ENCODE data around the gene SHLD1.

The SHLD1 gene

DNA sequence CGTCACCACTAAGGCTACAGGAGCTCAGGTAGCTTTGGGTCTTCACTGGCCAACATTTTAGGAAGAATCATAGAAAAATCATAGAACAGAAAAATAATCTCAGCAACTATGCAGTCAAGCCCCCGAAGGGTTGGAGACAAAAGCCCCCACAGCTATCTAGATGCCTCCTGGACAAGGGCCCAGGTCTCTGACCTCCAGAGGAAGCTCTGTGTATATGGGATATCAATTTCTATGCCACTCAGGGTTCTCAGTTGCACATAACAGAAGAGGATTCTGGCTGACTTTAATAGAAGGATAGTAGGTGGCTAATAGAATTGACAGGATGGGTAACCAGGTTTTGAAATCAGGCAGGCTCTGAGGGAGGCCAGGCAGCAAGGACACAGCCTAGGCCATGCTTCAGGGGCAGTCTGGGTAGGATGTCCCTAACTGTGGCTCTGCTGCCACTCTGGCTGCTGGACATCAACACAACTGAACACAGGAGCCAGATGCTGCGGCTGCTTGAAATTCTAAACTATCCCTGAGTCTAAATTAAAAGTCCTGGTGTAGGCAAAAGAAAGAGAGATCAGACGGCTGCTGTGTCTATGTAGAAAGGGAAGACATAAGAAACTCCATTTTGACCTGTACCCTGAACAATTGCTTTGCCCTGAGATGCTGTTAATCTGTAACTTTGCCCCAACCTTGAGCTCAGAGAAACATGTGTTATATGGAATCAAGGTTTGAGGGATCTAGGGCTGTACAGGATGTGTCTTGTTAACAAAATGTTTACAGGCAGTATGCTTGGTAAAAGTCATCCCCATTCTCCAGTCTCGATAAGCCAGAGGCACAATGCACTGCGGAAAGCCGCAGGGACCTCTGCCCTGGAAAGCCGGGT lies 134.5 kb downstream of the SHLD1 start:
- DNase-seq (ENCODE audit: low read depth, low spot score) = no peak
- TF ChIP-seq CTCF (IDR thresholded peaks at IDR 0.05; ENCODE audit: insufficient read depth, low read length, missing control alignments) = no peak
- POLR2A ChIA-PET = no interaction called here
- CTCF ChIA-PET = no interaction called here
- no peak overlapping the region for H3K4me3 ChIP-seq (ENCODE audit: low read depth, low read length)

- DNase-seq (ENCODE audit: low read depth, low spot score) = no peak
- no peak for TF ChIP-seq CTCF (IDR thresholded peaks at IDR 0.05; ENCODE audit: insufficient read depth, low read length, missing control alignments)
- ChIA-PET POLR2A (no interaction called here), CTCF (no interaction called here)
- H3K4me3 ChIP-seq (ENCODE audit: low read depth, low read length) = no peak overlapping the region
These were observed 135.7 kb downstream of the SHLD1 start for GRCh38 chr20:5885866-5886265.

DNA sequence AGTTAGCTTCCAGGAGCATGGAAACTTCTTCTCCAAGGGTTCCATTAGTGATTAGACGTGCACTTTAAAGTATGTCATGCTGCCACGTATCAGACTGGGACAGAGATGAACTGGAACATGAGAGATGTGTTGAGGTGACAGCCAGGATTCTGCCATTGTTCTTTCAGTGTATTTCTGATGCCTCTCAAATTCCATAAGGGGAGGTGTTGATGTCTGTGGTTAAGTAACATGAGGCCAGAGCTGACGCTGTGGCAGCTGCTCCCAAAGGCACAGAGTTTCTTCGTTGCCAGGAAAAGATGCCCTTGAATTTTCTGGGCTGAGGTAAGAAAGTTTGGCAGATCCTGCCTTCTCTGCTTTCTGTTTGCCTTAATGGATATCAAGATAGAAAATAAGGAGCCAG lies 136.6 kb downstream of the SHLD1 start:
- H3K4me3 ChIP-seq (ENCODE audit: low read depth, low read length) = no peak overlapping the region
- ChIA-PET CTCF (no interaction called here), POLR2A (no interaction called here)
- DNase-seq (ENCODE audit: low read depth, low spot score) = no peak
- no peak for TF ChIP-seq CTCF (IDR thresholded peaks at IDR 0.05; ENCODE audit: insufficient read depth, low read length, missing control alignments)

DNA sequence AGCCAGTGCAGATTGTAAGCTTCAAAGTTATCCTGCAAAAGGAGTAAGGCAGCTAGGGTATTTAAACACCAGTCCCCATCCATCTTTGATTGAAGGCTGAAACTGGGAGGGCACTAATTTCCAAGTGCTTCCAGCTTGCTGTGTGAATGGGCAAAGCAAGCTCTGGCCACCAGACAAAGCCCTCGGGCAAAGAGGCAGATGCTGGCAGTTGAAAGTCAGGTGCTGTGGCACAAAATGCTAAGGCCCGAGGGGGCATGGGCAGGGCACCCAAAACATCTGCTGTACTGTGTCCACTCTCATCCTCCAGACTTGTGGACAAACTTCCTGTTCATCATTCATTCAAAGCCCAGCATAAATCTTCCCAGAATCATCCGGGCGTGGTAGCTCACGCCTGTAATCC lies 137.2 kb downstream of the SHLD1 start:
- H3K4me3 ChIP-seq (ENCODE audit: low read depth, low read length) = no peak overlapping the region
- DNase-seq (ENCODE audit: low read depth, low spot score) = no peak
- ChIA-PET CTCF (no interaction called here), POLR2A (no interaction called here)
- TF ChIP-seq CTCF (IDR thresholded peaks at IDR 0.05; ENCODE audit: insufficient read depth, low read length, missing control alignments) = no peak

DNA sequence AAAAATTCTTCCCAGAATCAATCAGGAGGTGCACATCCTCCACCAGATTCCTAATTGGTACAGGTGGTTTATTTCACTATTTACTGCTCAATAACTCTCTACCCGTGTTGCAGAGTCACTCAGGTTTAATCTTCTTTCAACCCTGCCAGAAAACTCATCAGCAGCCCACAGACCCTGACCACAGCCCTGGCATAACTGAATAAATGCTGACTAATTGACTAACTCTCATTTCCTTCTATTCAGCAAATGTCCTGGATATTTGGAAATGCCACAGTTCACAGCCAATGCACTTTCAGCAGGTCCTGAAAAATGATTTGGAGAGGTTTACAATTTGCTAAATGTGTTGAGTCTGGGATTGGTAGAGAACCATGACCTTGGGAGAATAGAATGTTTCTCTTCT lies 137.8 kb downstream of the SHLD1 start:
- TF ChIP-seq CTCF (IDR thresholded peaks at IDR 0.05; ENCODE audit: insufficient read depth, low read length, missing control alignments) = no peak
- ChIA-PET CTCF (no interaction called here), POLR2A (no interaction called here)
- DNase-seq (ENCODE audit: low read depth, low spot score) = no peak
- H3K4me3 ChIP-seq (ENCODE audit: low read depth, low read length) = no peak overlapping the region

DNA sequence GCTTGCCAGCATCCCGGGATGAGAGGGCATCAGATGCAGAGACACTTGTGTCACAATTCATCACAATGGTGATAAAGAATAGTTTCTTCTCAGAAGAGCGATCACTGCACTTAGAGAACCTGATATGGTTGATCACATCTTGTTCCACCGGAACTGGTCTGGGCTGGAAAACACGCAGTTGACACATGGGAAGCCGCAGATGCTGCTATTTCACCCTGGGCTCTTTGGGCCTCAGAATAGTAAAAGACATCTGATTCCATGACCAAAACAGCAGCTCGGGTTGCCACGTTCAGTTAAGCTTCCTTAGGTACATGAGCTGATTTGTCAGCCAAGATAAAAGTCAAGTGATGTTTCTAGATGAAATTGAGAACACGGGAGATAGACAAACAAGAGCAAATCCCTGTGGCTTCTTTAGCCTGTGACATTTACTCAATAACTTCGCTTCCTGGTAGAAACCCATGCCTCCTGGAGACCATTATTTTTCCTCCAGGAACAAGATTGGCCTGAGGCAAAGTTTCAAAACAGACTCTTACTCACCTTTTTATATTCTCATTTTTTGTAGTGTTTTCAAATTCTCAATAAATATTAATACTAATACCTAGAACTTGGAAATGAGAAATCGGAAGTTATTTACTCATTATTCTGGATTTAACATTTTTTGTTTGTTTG lies 140.7 kb downstream of the SHLD1 start:
- CTCF ChIA-PET = no interaction called here

More for the DNA sequence above, 140.7 kb downstream of the SHLD1 start:
- no peak for DNase-seq (ENCODE audit: low read depth, low spot score)
- H3K4me3 ChIP-seq (ENCODE audit: low read depth, low read length) = no peak overlapping the region
- TF ChIP-seq CTCF (IDR thresholded peaks at IDR 0.05; ENCODE audit: insufficient read depth, low read length, missing control alignments) = no peak
- POLR2A ChIA-PET = no interaction called here

Data from AG04449 (cell line).